Fibroblast of skin of right biceps (primary cell): ENCODE data around the gene ROBO3.

Source experiments
- DNase-seq: peaks from one replicate; pipeline ENCODE4 v3.0.0-alpha.2; 2013

Gene ROBO3

GRCh38 chr11:124876818-124877630 lies 11.8 kb downstream of the ROBO3 start:
- DNase-seq: no peak

- no peak for DNase-seq
These were observed 12.3 kb downstream of the ROBO3 start for GRCh38 chr11:124877631-124877909.

- DNase-seq: no peak
These were observed 12.9 kb downstream of the ROBO3 start for GRCh38 chr11:124877910-124878758.

- no peak for DNase-seq
These were observed 13.7 kb downstream of the ROBO3 start for GRCh38 chr11:124878759-124879492.

- no peak for DNase-seq
These were observed 14.5 kb downstream of the ROBO3 start for GRCh38 chr11:124879493-124880289.

- no peak for DNase-seq
These were observed 15.0 kb downstream of the ROBO3 start for GRCh38 chr11:124880290-124880611.

GRCh38 chr11:124880958-124881357 lies 15.7 kb downstream of the ROBO3 start:
- no peak for DNase-seq

- DNase-seq: no peak
These were observed 17.3 kb downstream of the ROBO3 start for GRCh38 chr11:124882339-124883071.

- DNase-seq: no peak
These were observed 19.1 kb downstream of the ROBO3 start for GRCh38 chr11:124884340-124884739.

GRCh38 chr11:124884869-124885479 lies 19.7 kb downstream of the ROBO3 start:
- no peak for DNase-seq

GRCh38 chr11:124886476-124886875 lies 21.2 kb downstream of the ROBO3 start:
- DNase-seq: no peak

- DNase-seq: no peak
These were observed 21.9 kb downstream of the ROBO3 start for GRCh38 chr11:124886978-124887666.

- DNase-seq: no peak
These were observed 22.4 kb downstream of the ROBO3 start for GRCh38 chr11:124887667-124888013.

GRCh38 chr11:124889191-124890091 lies 24.2 kb downstream of the ROBO3 start:
- DNase-seq: no peak

GRCh38 chr11:124890151-124890550 lies 24.9 kb downstream of the ROBO3 start:
- DNase-seq: no peak

GRCh38 chr11:124890683-124891372 lies 25.6 kb downstream of the ROBO3 start:
- DNase-seq: no peak

GRCh38 chr11:124891373-124891861 lies 26.2 kb downstream of the ROBO3 start:
- peak; percentile 14 for DNase-seq

GRCh38 chr11:124892146-124892545 lies 26.9 kb downstream of the ROBO3 start:
- no peak for DNase-seq

GRCh38 chr11:124892750-124893454 lies 27.7 kb downstream of the ROBO3 start:
- no peak for DNase-seq
